ENCODE data around the gene ANK3.

- no peak for TF ChIP-seq POLR2A (IDR thresholded peaks at IDR 0.05)
- no peak for TF ChIP-seq POLR2AphosphoS5 (IDR thresholded peaks at IDR 0.05)
Observed at GRCh38 chr10:60281792-60282353, 107.8 kb downstream of the ANK3 start.

Data from breast epithelium (tissue), 3 donors.